ACHN (cell line): ENCODE data around the gene ARHGDIB.
A peak's percentile ranks its signal among the peaks of the same experiment; 100 is the strongest.

Experiments used
- DNase-seq: peaks from one replicate; pipeline ENCODE4 v3.0.0-alpha.2; 2015
- in situ Hi-C: cut with HindIII; loops from 2 replicates; pipeline ENCODE4 v1.10.0; 2017; ENCODE audit warnings: low sequenced_read_pairs, low pct_ligation_motif_present, low pct_unique_long_range_greater_than_20kb

Gene ARHGDIB

DNA sequence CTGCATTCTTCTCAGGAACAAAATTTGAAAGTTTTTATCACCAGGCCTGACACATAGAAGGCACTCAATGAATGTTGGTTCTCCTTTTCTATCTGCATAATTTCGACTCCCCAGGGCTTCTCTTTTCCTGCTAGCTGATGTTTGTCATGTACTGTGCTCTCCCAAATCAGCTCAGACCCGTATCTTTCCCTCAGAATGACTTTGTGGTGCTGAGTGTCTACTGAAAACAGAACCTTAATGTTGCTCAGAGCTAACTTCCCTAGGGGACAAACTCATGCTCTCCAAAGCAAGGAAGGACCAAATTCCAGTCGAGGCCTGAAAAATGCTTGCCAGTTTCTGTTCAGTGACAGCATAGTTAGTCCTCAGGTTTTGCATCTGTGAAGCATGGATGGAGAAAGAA, 1.9 kb downstream of the ARHGDIB start:
- DNase-seq = no peak
- in situ Hi-C loops = no loop called here

- no peak for DNase-seq
- in situ Hi-C loops = no loop called here
These were observed 2.3 kb downstream of the ARHGDIB start for GRCh38 chr12:14959126-14959440.

DNA sequence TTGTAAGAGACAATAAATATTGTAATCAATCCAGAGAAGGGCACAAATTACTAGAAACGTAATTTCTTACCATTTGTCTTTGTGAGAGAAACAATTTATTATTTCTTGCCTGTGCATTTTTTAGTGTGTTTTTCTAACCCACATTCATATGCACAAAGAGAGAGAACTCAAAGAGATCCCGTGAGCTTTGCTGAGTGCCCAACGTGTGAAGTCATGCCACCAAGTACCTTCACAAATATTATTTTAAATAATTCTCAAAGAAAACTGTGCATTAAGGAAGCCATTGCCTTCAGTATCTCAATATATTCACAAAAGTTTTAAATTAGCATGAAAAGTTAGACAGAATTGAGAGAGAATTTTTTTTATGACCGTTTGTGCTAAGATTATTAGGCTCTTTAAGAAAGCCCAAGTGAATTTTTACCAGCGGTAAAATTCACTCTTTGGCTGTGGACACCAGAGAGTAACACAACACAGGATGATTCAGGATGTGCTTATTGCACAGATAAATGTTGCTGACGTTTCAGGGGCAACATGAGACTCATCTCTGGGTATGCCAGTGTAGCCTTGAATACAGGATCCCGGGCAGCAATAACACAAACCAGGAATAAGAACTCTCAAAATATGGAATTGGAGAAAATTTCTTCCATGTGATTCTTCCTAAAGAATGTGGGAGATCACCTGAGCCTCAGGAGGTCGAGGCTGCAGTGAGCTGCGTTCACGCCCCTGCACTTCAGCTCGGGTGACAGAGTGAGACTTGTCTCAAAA, 2.9 kb downstream of the ARHGDIB start:
- no peak for DNase-seq
- in situ Hi-C loops = no loop called here

- in situ Hi-C loops = no loop called here
- no peak for DNase-seq
These were observed 3.7 kb downstream of the ARHGDIB start for GRCh38 chr12:14957551-14958168.

DNA sequence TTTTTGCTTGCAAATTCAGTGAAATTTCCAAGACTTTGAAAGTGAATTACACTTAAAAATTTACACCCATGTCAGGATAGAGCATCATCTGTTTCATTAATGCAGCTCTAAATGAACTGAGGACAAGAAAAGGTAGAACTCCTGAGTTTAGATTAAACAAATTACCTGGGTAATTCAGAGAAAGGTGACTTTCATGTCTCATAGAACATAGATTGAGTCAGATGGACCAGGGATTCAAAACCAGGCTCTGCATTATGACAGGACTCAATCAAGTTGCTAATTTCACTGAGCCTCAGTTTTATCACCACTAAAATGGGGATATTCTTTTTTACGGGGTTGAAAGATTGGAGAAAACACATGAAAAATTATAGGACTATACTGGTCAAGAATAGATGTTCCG, 4.5 kb downstream of the ARHGDIB start:
- in situ Hi-C loops = no loop called here
- DNase-seq = no peak

GRCh38 chr12:14956024-14956891, 5.1 kb downstream of the ARHGDIB start:
- DNase-seq = no peak

GRCh38 chr12:14954269-14954668, 7.1 kb downstream of the ARHGDIB start:
- DNase-seq = no peak
- in situ Hi-C loops = no loop called here

More at GRCh38 chr12:14956024-14956891, 5.1 kb downstream of the ARHGDIB start:
- in situ Hi-C loops = no loop called here

GRCh38 chr12:14953752-14954151, 7.6 kb downstream of the ARHGDIB start:
- no peak for DNase-seq
- in situ Hi-C loops = no loop called here

- in situ Hi-C loops = no loop called here
- DNase-seq = peak; percentile 59
These were observed 9.0 kb downstream of the ARHGDIB start for GRCh38 chr12:14952299-14952921.

GRCh38 chr12:14951851-14952250, 9.6 kb downstream of the ARHGDIB start:
- DNase-seq = no peak
- in situ Hi-C loops = no loop called here

DNA sequence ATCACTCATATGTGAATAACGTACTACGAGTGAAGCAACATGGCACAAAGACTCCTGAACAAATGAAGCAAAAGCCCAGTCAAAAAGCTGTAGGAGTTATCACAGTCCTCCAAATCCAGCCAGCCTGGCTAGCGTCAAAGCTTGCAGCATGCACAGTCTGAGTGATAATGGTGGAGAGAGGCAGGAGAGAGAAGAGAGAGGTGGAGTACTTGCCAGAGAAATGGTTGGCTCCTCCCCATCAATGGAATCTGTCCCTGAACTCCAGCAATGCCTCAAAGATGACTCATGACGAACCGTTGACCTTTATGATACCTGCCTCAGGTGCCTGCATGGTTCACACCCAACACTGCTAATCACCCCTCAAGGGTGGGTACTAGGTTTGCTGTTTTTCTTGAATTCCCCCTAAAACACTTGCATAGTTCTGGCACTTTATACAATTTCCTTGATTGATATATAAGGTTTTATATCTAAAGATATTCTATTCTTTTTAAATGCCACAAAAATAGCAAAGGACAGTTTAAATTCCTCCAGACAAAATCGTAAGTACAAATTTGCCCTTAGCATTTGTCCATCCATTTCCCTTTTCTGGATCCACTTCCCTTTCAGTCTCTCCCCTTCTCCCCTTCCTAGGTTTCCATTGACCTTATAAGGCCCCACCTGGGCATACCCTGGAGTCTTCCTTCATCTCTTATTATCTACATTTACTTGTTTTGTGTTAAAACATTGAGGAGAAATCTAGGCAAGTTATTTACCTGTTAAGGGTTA, 10.2 kb downstream of the ARHGDIB start:
- in situ Hi-C loops = no loop called here
- no peak for DNase-seq

DNA sequence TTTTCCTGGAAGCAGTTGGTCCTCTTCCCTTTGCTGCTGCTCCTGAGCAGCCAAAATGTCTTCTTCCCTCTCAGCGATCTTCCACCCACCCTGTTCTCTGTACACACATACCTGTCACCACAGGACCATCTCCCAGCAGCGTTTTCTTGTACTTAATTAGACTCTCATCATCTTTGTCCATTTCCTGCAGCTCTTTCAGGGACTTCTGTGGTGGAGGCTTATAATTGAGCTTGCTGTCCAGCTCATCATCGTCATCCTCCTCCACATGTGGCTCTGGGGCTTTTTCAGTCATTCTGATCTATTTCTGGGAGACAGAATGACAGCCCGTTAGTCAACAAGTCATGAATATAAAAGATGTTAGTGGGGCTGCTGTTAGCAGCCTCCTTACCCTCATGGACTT, 11.0 kb downstream of the ARHGDIB start:
- DNase-seq = no peak
- in situ Hi-C loops = no loop called here

GRCh38 chr12:14949631-14950030, 11.8 kb downstream of the ARHGDIB start:
- in situ Hi-C loops = no loop called here
- DNase-seq = no peak

GRCh38 chr12:14948672-14949071, 12.7 kb downstream of the ARHGDIB start:
- DNase-seq = peak; percentile 45
- in situ Hi-C loops = no loop called here

DNA sequence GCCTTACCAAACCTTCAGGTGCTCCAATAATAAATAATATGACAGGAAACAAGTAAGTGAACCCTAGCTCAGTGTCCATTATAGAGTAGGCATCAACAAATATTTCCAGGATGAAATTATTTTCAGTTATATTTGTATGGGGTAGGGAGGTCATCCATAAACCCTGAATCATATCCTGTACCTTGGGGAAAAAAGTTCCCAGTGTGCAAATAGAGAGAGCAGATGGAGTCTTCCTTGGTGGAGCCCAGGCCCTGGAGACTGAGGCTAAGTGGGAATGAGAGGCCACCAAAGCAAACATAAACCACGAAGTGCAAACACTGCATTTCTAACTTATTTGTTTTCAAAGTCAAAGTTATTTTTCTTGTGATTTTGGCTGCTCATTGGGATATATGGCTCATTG, 14.5 kb downstream of the ARHGDIB start:
- in situ Hi-C loops = no loop called here
- DNase-seq = no peak

DNA sequence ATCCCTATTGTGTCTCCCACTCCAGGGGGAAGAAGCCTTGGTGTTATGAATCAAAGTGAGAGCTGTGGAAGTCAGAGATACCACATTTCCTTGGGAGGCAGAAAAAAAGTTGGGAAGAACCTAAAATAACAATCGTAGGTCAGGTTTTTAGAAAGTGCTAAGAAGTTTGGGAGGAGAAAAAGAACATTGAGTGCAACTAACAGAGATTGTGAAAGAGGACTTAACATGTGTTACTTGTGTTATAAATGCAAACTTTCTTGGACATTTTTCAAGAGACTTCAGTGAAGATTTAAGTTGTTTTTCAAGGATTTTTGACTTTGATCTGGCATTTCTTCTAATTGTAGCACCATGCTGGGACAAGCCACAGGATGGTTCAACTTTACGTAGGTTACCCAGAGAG, 15.2 kb downstream of the ARHGDIB start:
- no peak for DNase-seq
- in situ Hi-C loops = no loop called here

GRCh38 chr12:14942196-14942931, 19.0 kb downstream of the ARHGDIB start:
- DNase-seq = no peak
- in situ Hi-C loops = no loop called here

DNA sequence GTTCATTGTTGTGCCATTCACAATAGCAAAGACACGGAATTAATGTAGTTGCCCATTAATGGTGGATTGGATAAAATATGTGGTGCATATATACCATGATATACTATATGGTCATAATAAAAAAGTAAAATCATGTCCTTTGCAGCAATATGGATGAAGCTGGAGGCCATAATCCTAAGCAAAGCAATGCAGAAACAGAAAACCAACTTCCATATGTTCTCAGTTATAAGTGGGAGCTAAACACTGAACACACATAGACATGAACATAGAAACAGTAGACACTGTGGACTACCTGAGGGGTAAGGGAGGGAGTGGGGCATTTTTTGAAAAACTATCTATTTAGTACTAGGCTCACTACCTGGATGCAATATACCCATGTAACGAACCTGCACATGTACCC, 20.0 kb downstream of the ARHGDIB start:
- DNase-seq = no peak
- in situ Hi-C loops = no loop called here
